Stimulated activated CD8-positive, alpha-beta memory T cell treated with anti-CD3 and anti-CD28 coated beads, Interleukin-12 subunit alpha, Interleukin-12 subunit beta, amount 100 ng/mL, for 24 hours (primary cell): Measurements from ENCODE around the gene TCF7.

Source experiments
- DNase-seq: peaks from one replicate; pipeline ENCODE4 v3.0.0-alpha.2; 2020; ENCODE audit errors: extremely low read depth

TCF7 gene

DNA sequence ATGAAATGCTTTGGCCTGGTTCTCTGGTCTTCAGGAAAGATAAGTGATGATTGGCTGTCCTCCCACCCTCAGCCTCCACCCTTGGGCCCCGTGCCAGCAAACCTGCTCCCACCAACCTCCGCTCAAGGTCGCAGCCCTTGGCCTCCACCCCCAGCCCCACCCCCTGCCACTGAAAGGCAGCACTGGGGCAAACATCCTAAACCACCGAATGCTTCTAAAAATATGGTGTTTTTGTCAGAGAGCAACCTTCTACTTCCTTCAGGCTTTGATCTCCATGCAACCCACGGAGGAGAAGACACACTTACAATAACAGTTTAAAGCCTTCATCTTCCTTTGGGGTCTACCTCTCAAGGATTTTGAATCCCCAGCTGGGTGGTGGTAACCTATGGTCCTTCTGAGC is 24.0 kb upstream of the TCF7 start:
- no peak for DNase-seq

GRCh38 chr5:134091626-134092121 is 22.8 kb upstream of the TCF7 start:
- DNase-seq, result no peak

DNA sequence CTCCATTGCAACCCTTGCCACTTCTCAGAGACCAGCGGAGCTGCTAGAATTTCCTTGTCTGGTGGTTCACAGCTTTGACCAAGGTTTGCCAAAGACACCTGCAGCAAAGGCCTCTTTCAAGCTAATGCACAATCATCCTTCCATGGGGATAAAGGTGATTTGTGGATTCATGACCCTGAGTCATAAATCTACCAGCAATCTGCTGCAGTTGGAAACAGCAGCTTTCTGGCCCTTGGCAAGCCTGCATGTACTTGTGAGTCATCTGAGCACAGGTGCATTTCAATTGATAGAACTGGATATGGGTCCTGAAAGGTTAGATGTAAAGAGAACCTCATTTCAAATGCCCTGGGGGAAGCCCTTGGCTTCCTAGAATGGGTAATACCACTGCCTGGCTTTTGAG is 21.6 kb upstream of the TCF7 start:
- DNase-seq, result no peak

- no peak for DNase-seq
Observed at GRCh38 chr5:134093351-134093750, 21.1 kb upstream of the TCF7 start.

GRCh38 chr5:134095293-134095692 is 19.2 kb upstream of the TCF7 start:
- no peak for DNase-seq

GRCh38 chr5:134095887-134096589 is 18.4 kb upstream of the TCF7 start:
- no peak for DNase-seq

DNA sequence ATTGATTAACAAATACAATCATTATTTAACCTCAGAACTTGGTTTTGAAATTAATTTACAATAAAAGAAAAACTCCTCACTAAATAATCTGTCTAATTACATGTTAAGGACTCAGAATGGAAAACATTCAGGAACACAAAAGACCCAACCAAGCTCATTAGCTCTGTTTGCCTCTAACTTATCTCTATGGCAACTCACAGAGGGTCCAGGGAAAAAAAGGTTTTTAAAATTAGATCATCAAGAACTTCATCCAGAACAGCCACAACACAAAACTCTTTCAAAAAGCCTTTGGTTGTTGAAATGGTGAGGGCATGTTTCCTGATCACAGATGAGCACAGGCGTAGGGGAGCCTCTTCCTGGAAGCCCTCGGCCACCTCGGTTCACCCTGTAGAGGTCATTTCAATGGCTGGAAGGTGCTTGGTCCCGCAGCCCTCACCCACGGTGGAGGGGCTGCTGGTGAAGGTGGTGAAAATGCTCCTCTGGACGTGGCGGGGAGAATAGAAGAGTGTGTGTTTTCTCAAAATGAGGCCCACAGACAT is 17.2 kb upstream of the TCF7 start:
- DNase-seq, result no peak

DNA sequence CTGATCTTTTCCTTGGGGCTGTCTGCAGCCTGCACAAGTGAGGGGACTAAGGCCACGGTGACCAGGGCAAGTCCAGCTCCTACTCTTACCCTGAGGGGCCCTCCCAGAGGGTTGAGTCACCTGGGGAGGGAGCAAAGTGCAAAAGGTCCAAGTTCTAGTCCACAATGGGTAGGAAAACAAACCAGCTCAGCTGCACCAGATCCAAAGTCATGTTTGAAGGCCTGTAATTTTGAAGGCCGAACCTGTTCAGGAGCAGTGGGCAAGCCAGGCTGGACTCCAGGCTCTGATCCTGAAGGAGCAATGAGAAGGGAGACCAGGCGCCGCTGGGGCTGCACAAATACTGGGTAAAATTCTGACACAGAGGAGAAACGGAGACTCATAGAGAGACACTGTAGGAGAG is 15.8 kb upstream of the TCF7 start:
- no peak for DNase-seq

DNA sequence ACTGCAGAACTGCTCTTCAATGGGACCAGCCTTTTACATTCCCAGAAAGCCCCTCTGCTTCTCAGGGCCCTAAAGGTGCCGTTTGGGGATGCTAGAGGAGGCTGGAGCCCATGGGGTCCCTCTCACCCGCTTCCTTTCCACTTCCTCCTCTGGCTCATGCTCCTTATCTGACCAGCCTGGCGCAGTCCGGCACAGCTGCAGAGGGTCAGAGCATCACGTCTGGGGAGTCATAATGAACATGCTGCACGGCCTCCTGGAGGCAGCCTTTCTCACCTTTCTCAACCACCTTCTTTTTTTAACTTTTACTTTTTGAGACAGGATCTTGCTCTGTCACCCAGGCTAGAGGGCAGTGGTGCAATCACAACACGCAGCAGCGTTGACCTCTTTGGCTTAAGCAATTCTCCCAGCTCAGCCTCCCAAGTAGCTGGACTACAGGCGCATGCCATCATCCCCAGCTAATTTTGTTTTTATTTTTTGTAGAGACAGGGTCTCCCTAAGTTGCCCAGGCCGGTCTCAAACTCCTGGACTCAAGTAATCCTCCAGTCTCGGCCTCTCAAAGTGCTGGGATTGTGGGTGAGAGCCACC is 15.1 kb upstream of the TCF7 start:
- no peak for DNase-seq

GRCh38 chr5:134099939-134100282 is 14.6 kb upstream of the TCF7 start:
- DNase-seq, result no peak

DNA sequence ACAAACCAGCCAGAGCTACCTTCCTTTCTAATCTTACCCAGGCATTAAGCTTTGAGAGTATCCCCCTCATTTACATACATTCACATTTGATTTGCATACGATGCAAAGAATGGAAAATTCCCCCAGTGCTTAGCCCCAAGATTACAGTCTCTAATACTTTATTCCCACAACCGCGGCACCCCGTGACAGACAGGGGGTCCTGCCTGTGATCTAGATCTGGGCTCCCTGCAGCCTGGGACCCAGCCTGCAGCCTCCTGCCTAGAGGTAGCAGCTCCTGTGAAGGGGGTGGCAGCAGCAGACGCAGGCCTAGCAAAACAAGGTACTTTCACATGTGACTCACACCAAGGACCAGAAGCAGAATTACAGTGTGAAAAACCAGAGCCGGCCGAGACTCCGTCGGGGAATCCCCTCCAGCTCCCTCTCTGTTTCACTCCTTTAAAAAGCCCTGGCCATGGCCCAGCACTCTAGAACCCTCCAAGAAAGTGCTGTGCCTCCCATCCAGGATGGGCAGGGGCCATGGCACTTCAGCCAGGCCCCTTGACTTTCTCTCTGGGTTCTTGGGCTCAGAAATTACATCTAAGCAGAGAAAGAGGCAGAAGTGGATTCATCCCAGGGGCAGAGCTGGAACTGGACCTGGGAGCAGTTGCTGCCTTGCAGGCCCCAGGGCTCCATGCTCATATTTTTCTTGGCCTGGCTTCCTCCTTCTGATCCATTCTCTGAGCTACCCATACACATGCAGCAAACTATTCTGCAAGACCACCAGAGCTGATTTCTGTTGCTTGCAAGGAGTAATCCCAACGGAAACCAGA is 14.0 kb upstream of the TCF7 start:
- DNase-seq, result peak; percentile 61

GRCh38 chr5:134101686-134102439 is 12.6 kb upstream of the TCF7 start:
- no peak for DNase-seq

DNA sequence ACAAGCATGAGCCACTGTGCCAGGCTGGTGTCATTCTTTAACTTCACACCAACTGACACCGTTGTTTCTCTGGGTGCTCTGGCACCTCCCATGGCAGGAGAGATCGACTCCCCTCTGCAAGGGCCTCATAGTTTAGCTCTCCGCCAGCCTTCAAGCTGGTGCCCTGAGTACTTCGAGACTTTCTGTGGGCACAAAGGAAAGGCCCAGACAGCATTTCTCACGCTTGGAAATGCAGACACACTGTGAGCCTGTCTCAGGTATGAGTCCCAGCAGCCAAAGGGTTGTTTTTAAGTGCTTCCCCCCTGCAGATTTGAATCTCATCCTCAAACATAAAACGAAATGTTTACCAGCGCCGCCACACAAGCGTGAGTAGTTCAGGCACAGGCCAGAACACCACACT is 11.1 kb upstream of the TCF7 start:
- DNase-seq, result no peak

DNA sequence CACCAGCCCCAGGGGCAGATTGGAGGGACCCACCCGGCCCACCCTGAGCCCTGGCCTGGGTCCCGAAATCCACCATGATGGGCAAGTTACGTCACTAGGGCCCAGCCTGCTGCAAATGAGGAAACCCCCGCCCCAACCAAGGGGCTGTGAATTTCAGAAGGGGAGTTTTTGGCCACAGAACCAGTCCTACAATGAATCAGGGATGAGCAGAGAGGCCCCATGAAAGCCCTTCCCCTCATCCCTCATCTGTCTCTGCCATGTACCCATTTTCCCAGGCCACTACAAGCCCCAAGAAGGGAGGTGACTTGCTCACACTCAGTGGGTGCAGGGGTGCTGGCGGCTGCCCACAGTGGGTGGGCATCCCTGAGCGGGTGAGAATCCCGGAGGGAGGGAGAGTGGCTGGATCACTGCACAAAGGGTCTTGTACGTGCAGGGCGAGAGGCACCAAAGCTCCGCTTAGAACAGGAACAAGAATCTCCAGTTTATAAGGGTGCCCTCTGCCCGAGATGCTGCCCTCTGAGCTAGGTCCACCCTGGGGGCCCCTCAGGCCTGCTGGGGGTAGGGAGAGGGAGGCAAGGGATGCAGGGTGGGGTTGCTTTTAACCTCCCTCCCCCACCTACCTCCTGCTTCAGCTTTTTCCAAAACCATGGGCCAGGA is 10.4 kb upstream of the TCF7 start:
- no peak for DNase-seq

DNA sequence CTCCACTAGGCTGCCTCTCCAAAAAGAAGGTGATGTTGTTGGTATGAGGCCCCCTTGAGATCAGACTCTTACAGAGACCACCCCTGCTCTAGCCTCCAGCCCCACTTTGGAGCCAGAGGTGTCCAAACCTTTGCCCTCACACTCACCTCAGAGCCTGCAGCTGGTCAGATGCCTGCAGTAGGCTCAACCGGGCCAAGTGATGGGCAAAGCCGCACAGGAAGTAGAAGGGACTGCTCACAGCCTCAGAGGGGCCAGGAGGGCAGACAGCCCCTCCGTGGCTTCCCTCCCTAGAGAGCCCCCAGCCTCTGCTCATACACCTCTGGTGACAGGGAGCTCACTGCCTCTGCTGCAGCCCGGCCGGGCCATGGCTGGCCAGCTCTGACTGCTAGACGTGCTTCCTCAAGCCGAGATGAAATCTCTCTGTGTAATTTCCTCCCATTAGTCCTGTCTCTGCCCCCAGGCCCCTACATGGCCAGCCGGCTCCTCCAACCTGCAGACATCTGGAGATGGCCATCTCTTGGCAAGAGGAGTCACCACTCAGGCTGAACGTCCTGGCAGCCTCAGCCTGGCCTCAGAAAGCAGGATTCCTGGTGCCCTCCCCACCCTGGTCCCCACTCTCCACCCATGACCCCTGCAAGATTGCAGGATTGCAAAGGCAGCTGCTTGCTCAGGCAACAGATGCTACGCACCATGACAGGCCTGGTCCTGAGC is 7.3 kb upstream of the TCF7 start:
- DNase-seq, result no peak

DNA sequence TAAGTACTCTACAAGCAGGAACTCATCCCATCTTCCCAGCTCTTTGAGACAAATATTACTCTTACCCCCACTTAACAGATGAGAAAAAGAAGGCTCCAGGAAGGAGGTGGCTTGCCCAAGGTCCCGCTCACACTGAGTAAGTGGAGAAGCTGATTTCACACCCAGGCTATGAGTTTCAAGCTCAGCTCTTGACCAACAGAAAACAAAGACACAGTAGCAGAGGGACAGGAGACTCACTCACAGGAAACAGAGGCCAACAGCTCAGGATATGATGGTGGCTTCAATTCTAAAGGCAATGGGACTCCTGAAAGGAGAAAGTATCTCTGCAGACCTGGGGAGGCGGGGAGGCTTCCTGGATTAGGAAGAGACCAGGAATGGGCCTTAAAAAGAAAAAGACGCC is 6.7 kb upstream of the TCF7 start:
- DNase-seq, result no peak

DNA sequence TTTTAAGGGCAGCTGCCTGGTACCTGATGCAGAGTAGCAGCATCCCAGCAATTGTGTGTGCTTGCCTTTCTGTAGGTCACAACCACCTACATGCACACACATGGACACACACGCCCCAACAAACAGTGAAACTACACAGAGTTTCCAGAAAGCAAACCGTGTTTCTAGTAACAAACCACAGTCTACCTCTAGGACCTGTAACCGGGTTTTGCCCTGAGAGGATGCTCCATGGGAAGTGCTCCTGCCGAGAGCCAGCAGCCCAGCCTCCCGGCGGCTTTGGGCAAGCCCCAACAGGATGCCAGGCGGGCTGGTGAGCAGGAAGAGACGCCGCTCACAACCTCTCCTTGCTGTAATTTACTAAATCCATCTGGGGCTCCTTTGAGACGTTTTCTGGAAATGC is 4.1 kb upstream of the TCF7 start:
- DNase-seq, result no peak

- no peak for DNase-seq
Observed at GRCh38 chr5:134111741-134112647, 2.5 kb upstream of the TCF7 start.

- no peak for DNase-seq
Observed at GRCh38 chr5:134112726-134113362, 1.6 kb upstream of the TCF7 start.
